NB4 (cell line): ENCODE results near the gene APOBR.

Experiments
- DNase-seq: peaks from one replicate; pipeline ENCODE4 v3.0.0; 2010; ENCODE audit warnings: low read depth
- H3K4me3 ChIP-seq: one replicate; pipeline ENCODE4 v1.5.1; 2011; ENCODE audit warnings: mild to moderate bottlenecking, low read depth, low read length, moderate library complexity
- CTCF ChIP-seq: IDR thresholded peaks from one replicate; pipeline ENCODE4 v1.5.1; 2012; ENCODE audit warnings: low read depth, low read length
- MAX ChIP-seq: IDR thresholded peaks from 2 replicates; pipeline ENCODE4 v1.6.1; 2011; ENCODE audit warnings: low read depth, low read length
- MYC ChIP-seq: IDR thresholded peaks from 2 replicates; pipeline ENCODE4 v1.6.1; 2011; ENCODE audit warnings: low read depth, low read length
- POLR2A ChIP-seq: IDR thresholded peaks from 2 replicates; pipeline ENCODE4 v1.6.1; 2011; ENCODE audit warnings: mild to moderate bottlenecking; ENCODE audit not compliant: insufficient read length; ENCODE audit errors: extremely low read depth

Gene APOBR

GRCh38 chr16:28529124-28529523, 34.7 kb downstream of the APOBR start:
- TF ChIP-seq POLR2A (no peak), MYC (no peak), MAX (no peak), CTCF (no peak)
- H3K4me3 ChIP-seq = no peak overlapping the region

GRCh38 chr16:28531777-28532744, 37.6 kb downstream of the APOBR start:
- TF ChIP-seq MAX = no peak
- no peak for TF ChIP-seq POLR2A
- TF ChIP-seq MYC = no peak
- TF ChIP-seq CTCF = no peak
- DNase-seq = no peak

More at GRCh38 chr16:28529124-28529523, 34.7 kb downstream of the APOBR start:
- no peak for DNase-seq

GRCh38 chr16:28532940-28533647, 38.7 kb downstream of the APOBR start:
- no peak overlapping the region for H3K4me3 ChIP-seq
- DNase-seq = no peak
- TF ChIP-seq CTCF (no peak), POLR2A (no peak), MAX (no peak), MYC (no peak)

More at GRCh38 chr16:28531777-28532744, 37.6 kb downstream of the APOBR start:
- H3K4me3 ChIP-seq = no peak overlapping the region

GRCh38 chr16:28534542-28535373, 40.3 kb downstream of the APOBR start:
- DNase-seq = peak; percentile 93
- H3K4me3 ChIP-seq = no peak overlapping the region
- no peak for TF ChIP-seq POLR2A
- no peak for TF ChIP-seq CTCF
- peak; percentile 99 for TF ChIP-seq MYC
- TF ChIP-seq MAX = peak; percentile 98

- TF ChIP-seq POLR2A = no peak
- no peak for TF ChIP-seq MAX
- TF ChIP-seq CTCF = no peak
- no peak for TF ChIP-seq MYC
- H3K4me3 ChIP-seq = no peak overlapping the region
- no peak for DNase-seq
Observed at GRCh38 chr16:28537076-28537475, 42.6 kb downstream of the APOBR start.
